Left kidney (tissue), 8 donors: Measurements from ENCODE around the gene MILR1. TPM values are rescaled to one million over a fixed set of nuclear protein-coding genes. Genes with fewer than 3 reads are reported as not detected.
"Not testable (repeated sequence)": the region's sequence is repeated elsewhere in the genome, so short reads cannot be mapped to it uniquely, and the experiment has no call there.

Source experiments
- DNase-seq: peaks from one replicate; pipeline ENCODE4 v3.0.0-alpha.2; 2013
- long read RNA-seq, 8 donors: transcript quantifications; one replicate each; lab custom pipeline, GENCODE V29; 2026
- polyA plus RNA-seq: library from polyadenylated mRNA; unstranded; fragments of 120-200 nt; gene quantifications from one replicate; pipeline ENCODE4 v1.2.1, GENCODE V29; 2013; ENCODE audit not compliant: insufficient read length

MILR1 gene
- polyA plus RNA-seq: 2.5 TPM
- long read RNA-seq, donor 1, partial matches to known transcripts: 332 of 454 reads
- long read RNA-seq, donor 1, other reads (novel, unspliced or antisense): 121 of 454 reads
- long read RNA-seq, donor 2: 0 reads
- long read RNA-seq, donor 3, partial matches to known transcripts: 0 of 1 reads
- long read RNA-seq, donor 3, other reads (novel, unspliced or antisense): 0 of 1 reads
- long read RNA-seq, donor 4: 0 reads
- long read RNA-seq, donor 5: 0 reads
- long read RNA-seq, donor 6: 0 reads
- long read RNA-seq, donor 7, partial matches to known transcripts: 10 of 20 reads
- long read RNA-seq, donor 7, other reads (novel, unspliced or antisense): 9 of 20 reads
- long read RNA-seq, donor 8: 0 reads

- no peak for DNase-seq
These were observed at the start of gene MILR1 for GRCh38 chr17:64448665-64449512. MILR1 (plus strand) TSS chr17:64449115; CDS start chr17:64449169, 54 bp downstream.

GRCh38 chr17:64399767-64400156 lies 49.2 kb upstream of the MILR1 start:
- DNase-seq: no peak

- no peak for DNase-seq
These were observed 48.3 kb upstream of the MILR1 start for GRCh38 chr17:64400642-64401041.

GRCh38 chr17:64401244-64401860 lies 47.6 kb upstream of the MILR1 start:
- DNase-seq: no peak

- DNase-seq: no peak
These were observed 47.0 kb upstream of the MILR1 start for GRCh38 chr17:64401941-64402340.

GRCh38 chr17:64402469-64402868 lies 46.4 kb upstream of the MILR1 start:
- no peak for DNase-seq

- DNase-seq: no peak
These were observed 44.9 kb upstream of the MILR1 start for GRCh38 chr17:64403881-64404460.

- DNase-seq: no peak
These were observed 42.4 kb upstream of the MILR1 start for GRCh38 chr17:64406321-64407200.

GRCh38 chr17:64410750-64411490 lies 38.0 kb upstream of the MILR1 start:
- DNase-seq: no peak

GRCh38 chr17:64411999-64412771 lies 36.7 kb upstream of the MILR1 start:
- peak; percentile 48 for DNase-seq

GRCh38 chr17:64412944-64413381 lies 36.0 kb upstream of the MILR1 start:
- no peak for DNase-seq

GRCh38 chr17:64413513-64413912 lies 35.4 kb upstream of the MILR1 start:
- no peak for DNase-seq

GRCh38 chr17:64418506-64419339 lies 30.2 kb upstream of the MILR1 start:
- DNase-seq: peak; percentile 61

- DNase-seq: peak; percentile 81
These were observed 28.7 kb upstream of the MILR1 start for GRCh38 chr17:64420143-64420670.

GRCh38 chr17:64422121-64422520 lies 26.8 kb upstream of the MILR1 start:
- not testable (repeated sequence) for DNase-seq

GRCh38 chr17:64423881-64424280 lies 25.0 kb upstream of the MILR1 start:
- no peak for DNase-seq

GRCh38 chr17:64424324-64424849 lies 24.5 kb upstream of the MILR1 start:
- no peak for DNase-seq

GRCh38 chr17:64425191-64425590 lies 23.7 kb upstream of the MILR1 start:
- no peak for DNase-seq
